GM11168 (cell line): ENCODE data around the gene GALNTL6.
"Not testable (repeated sequence)": the region's sequence is repeated elsewhere in the genome, so short reads cannot be mapped to it uniquely, and the experiment has no call there.

ENCODE experiments used
- in situ Hi-C: fragments of 300-500 bp; cut with MboI; formaldehyde crosslinking; loops from one replicate; pipeline ENCODE4 v1.12.0; 2022; ENCODE audit warnings: low sequenced_read_pairs; ENCODE audit not compliant: unreplicated experiment

GALNTL6 gene

DNA sequence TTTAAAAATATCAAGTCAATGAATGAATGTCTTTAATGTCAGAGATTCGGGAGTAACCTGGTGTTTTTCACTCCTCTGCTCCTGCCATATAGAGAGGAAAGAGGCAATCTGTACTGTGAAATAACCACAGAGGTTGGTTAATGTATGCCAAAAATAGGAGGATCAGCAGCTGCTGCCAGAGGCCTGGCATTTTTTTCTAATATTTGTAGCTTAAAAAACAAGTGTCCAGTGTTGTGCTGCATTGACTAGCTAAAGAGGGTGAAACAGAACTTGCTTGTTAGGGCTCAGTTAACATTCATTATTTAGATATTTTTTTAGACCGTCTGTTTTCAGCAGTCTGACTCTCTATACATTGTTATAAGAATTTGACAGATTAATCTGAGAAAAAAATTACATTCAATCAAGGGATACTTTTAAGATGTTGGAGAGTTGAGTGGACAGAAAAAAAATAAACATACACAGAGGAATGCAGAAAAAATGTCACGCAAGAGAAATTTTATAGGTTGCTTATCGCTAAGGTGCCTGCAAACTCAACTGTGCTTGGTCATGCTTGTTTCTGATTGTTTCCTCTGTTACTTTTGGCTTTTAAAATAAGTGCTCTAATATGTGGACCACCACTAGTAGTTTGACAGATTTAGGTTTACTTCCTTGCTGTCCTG, 963.1 kb downstream of the GALNTL6 start:
- in situ Hi-C loops: no loop called here

DNA sequence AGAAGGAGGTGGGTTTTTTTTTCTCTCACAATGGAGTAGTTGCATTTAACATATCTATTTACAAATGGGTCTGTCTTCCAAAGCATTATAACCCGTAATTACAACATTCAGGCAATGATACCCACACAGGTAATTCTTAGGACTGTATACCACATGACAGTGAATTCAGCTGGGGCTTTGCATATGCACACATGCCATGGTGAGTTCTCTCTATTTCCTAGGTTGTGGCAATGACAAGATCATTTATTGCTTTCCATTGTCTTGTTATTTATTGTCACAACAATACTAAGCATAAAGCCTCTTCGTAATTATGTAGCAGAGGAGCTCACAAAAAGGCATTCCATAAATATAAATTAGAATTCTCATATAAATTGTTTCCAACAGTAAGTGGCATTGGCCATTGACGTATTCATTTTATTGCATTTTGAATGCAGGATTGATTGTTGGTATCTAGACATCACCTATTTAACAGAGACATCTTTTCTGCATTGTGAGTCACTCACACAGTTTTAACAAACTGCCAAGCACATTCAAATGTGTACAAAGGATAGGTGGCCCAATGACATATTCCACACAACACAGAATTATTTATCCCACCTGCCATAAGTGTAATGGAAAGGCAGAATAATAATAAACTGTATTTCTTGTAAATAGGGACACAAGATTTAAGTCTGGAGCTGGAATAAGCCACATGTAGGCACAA, 964.7 kb downstream of the GALNTL6 start:
- in situ Hi-C loops: no loop called here

DNA sequence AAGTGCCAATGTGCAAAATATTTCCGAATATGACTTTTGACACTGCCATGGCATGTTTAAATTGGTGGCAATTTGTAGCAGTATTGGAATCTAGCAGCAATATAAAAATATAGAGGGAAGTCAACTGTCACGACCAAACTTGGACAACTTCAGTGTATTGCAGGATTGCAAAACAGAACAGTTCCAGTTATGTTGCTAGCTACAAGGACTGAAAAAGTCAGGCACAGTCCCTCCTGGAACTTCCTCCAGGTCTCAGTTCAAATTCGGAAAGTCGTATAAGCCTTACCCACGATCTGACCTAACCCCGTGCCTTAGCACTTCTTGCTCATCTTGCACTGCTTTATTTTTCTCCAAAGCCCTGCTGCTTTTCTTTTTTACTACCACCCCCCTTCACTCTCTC, 965.4 kb downstream of the GALNTL6 start:
- in situ Hi-C loops: no loop called here

DNA sequence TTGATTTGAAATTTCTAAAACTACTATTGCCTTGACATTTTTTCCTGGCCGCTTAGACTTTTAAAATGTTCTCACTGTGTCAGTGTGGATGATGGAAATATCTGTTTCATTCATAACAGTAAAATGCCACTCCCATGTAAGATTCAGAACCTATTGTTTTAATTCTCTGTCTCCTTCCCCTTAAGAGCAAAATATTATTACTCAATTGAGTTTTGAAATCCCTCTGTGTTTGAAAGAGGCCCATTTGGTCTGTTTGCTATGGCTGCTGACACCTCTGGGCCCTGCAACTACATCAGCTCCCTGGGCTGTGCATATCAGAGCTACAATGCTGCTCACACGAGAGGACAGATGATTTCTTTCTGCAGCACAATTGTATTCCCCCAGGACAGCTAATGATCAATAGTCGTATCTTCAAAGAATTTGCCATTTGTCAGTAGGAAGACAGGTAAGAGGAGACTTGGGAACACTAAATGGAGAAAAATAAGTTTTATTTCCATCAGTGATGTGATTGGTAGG, 967.4 kb downstream of the GALNTL6 start:
- in situ Hi-C loops: no loop called here

DNA sequence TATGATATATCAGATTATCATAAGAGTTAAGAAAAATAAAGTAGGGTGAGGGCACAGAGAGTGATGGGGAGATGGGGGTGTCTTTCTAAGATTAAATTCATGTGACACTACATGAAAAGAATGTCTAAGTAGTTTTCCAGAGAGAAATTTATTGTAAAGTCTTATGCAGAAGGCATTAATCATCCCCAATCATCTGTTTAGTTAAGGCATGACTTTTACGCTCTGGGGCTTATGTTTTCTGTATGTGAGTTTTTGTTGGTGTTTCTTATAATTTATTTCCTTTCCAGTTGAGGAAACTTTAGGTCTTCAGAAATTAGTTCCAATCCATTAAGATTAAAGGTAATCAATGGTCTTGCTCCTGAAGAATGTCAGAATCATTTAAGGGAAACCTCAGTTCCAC, 972.4 kb downstream of the GALNTL6 start:
- in situ Hi-C loops: no loop called here

DNA sequence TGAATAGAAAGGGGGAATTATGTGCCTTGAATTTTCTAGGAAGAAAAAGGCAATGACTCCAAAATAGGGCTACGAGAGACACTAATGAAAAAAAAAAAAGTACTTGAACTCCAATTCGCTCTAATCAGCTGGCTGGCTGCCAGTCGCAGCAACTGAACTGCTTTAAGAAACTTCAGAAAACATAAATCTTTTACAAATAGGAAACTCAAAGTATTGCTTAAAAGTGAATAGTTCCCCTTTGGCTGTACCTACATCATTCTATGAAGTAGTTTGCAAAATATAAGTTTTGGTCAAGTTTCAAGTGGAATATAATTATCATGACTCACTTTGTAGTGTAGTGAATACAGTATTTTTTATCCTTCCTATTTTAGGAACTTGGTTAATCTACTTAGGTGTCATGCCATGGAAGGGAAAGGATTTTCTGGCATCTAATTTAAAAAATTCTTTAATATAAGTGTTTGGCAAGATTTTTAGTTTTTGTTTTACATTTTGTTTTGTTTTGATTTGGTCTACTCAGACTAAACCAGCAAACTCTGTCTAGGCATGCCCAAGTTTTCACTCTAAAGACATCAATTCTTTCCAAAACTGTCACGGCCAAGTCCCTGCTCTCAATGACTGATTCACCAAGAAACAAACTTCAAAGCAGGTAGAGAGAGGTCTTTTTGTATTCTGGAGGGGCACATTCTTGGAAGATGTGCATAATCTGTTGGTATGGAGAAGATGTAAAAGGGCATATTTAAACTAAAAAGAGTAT, 973.0 kb downstream of the GALNTL6 start:
- in situ Hi-C loops: no loop called here

DNA sequence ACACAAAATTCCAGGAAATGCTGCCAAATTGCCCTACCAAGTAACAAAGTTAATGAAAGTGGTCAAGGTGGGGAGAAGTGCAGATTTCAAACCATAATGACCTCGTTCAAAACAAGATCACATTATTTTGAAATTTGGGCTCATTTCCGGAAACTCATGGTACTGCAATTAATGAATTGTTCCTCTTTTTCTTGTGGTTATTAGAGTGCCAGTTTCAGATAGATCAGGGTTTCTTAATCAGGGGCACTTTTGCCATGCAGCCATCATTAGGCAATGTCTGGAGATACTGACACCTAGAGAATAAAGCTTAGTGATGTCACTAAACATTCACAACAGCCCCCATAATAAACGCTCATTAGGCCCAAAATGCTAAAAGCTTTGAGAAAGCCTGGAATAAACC, 973.9 kb downstream of the GALNTL6 start:
- in situ Hi-C loops: no loop called here

DNA sequence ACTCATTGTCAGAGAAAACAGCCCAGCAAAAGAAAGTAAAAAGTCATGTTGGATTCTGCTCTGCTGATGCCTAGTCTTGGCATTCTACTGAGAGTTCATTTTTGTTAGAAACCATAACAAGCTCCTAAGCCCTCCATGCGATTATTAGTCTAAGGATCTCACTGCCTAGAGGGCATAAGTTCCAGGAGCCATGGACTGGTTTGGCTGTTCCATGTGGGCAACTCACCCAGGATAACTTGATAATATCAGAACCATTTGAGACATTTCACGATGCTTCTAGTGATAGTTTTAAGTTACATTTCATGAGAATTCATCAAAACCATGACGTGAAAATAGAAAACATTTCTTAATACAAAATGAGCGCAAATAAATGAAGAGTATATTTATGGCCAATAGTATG, 978.6 kb downstream of the GALNTL6 start:
- in situ Hi-C loops: no loop called here

DNA sequence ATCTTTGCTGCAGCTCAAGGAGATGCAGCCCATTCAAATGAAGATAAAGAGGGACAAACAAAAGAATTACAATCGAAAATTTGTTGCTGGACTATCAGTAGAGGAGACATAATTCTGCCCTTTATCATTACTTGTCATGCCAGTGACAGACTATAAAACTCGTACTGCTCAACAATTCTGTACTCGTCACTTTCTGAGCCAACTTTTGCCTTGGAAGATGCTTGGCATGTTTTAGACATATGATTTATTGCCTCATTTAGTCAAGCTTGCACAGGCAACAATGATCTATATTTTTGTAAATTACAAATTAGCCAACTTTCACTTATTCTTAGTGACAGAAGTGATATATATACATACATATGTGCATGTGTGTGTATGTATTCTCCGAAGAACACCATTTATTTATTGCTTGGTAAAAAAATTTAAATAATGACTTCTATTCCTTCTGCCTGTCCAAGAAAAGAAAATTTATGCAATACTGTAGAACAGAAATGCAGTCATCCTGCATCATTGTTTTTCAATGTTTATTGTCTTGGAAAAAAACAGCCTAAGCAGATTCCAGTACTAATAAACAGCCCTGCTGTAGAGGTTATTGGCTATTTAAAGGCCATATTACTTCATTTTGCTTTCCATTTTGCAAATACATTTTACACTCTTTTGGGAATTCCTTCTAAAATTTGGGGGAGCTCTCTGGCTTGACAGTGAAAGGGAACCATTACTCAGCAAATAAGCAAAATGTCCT, 980.5 kb downstream of the GALNTL6 start:
- in situ Hi-C loops: no loop called here

DNA sequence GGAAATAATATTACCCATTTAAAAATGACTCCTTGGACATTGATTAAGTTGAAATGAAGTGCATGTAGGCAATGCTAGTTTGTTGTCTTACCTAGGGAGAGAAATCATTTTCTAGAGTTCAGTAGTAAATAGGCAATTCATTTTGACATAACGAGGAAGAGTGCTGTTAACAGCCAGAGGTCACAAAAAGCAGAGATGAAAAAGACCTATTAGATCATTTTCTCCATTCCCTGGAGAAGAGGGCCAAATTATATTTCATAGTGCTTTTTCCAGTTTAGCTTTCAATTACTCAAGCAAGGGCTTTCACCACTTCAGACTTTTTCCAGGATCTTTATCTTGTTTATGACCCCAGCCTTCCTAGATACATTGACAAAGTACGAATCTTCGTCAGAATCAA, 981.1 kb downstream of the GALNTL6 start:
- in situ Hi-C loops: no loop called here

DNA sequence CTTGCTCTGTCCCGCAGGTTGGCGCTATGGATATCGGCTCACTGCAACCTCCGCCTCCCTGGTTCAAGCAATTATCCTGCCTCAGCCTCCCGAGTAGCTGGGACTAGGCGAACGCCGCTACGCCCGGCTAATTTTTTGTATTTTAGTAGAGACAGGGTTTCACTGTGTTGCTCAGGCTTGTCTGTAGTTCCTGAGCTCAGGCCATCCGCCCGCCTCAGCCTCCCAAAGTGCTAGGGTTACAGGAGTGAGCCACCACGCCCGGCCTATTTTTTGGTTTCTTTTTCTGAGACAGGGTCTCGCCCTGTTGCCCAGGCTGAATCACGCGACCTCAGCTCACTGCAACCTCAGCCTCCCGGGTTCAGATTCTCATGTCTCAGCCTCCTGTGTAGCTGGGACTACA, 984.1 kb downstream of the GALNTL6 start:
- in situ Hi-C loops: not testable (repeated sequence)

DNA sequence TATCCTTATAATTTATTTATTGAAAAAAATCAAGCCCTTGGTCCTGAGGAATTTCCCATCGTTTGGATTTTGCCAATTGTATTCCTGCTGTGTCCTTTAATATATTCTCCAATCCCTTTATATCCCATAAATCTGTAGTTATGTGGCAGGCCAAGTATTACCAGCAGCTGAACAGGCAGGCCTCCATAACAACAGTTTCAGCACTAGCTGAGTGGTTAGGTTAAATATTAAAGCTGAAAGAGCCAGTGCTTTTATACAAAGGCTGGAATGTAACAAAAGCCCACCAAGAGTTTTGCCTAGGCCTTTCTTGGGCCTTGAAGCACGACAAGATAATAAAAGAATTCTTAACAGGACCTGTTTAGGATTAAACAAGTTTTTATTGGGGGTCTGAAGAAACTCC, 988.8 kb downstream of the GALNTL6 start:
- in situ Hi-C loops: no loop called here

DNA sequence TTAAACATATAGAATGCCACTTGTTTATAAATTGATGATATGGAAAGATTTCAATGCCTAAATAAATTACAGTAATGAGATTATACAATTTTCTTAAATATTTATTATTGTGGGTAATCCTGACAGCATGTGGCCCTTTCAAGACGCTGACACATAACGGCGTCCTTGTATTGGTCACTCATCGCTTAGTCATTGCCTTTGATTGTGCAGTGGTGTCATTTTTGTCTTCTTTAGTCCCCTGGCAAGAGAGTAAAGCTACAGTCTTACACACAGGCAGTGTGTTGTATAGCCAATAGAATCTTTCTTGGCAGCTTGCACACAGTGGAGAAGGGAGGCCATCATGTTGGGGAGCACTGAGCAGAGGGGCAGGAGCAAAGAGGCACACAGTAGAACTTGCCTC, 993.6 kb downstream of the GALNTL6 start:
- in situ Hi-C loops: no loop called here

DNA sequence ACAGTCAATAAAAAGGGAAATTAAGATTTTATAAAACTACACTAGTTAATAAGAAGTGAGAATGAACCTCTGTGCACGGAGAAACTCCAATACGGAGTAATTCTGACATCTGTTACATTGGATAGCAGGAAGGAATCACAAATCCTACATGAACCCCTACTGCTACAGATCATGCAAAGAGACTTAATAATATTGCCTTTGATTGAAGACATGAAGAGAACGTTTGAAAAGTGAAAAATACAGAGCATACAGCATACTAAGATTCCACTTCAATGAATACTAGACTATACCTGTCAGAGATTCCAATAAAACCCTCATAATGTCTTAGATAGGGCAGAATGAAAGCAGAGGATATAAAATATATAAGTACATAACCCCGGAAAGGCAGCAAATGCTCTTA, 995.0 kb downstream of the GALNTL6 start:
- in situ Hi-C loops: no loop called here

DNA sequence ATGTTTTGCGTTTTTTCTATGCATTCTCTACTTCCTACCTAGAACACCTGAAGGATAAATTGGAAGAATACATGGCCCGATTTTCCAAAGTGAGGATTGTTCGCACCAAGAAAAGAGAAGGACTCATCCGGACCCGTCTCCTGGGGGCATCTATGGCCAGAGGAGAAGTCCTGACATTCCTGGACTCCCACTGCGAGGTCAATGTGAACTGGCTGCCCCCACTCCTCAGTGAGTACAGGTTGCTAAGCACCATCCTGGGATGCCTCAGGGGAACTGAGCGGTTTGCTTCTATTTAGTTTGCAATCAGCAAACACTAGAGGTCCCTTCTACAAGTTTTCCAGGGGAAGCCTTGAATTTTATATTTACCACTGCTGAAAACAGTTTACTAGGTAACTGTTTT, 996.1 kb downstream of the GALNTL6 start:
- in situ Hi-C loops: no loop called here

DNA sequence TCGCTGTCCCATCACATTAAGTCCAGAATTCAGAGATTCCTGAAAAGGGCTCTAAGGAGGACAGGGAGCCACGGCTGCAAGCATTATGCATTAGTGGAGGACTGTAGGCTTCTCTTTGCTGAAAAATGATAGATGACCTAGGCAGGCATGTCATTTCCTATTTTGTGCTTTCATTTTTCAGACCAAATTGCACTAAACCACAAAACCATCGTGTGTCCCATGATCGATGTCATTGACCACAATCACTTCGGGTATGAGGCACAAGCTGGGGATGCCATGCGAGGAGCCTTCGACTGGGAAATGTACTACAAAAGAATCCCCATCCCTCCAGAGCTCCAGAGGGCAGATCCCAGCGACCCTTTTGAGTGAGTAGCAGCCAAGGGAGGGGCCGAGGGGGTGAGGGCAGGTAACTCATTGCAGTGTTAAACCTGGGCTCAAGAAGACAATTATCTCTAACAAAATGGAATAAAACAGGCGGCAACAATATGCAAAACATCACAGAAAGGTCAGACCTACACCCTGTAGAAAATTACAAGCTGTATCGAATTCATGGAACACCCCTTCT, 1000.2 kb downstream of the GALNTL6 start:
- in situ Hi-C loops: no loop called here

DNA sequence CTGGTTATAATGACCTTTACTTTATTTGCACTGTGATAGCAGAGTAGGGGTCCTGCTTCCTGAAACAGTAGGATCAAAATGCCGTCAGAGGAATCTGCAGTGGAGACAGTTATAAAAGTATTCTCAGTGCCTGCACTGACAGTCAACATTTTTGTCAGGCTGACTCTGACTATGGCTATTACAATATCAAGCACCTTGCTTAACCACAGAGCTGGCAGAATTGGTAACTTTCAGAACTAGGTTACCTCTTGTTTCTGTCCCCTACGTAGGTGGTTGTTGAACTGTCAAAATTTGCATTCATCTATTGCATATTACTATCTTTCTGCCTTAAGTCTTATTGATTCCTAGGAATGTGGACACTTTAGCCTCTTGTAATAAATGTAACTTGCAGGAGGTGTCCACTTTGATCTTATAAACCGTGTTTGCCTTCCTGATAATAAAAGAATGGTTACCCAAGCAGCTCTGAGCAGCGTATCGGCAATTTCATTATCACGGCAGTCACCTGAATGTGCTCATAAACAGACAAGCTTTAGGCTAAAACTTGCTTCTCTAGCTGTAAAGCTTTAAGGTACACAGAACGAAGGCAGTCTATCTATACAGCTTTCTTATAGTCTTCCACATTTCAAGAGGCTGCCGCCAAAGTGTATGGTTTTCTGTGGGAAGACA, 1002.4 kb downstream of the GALNTL6 start:
- in situ Hi-C loops: no loop called here

DNA sequence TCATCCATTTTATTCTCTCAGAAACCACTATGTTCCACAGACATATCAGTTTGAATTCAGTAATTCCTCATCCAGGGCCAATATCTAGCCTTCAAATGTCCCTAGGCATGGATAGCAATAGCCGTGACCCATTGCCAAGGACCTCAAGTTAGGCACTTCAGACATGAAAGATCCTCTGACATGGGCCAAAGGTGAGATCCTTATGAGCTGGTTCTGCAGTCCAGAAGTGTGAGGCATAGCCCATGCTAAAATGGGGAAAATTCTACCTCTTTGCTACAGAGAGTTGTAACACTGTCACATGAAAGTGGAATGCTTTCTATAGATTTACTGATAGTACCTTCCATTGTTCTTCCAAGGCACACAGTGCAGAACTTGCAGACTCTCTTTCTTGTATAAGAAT, 1005.7 kb downstream of the GALNTL6 start:
- in situ Hi-C loops: no loop called here

DNA sequence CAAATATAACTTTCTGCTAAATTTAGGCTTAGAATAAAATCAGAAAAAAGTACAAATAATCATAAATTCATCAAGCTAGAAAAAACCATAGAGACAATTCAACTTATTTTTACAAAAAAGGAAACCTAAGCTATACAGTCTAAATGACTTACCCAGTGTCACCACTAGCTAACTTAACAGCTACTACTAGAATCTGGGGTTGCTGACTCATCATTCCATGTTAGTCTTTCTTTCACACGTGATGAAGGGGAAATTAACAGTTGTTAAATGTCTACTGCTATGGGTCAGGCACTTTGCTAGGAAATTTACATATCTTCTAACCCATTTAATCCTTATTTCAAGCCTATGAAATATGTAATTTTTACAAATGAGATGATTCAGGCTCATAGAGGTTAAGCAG, 1006.1 kb downstream of the GALNTL6 start:
- in situ Hi-C loops: no loop called here

DNA sequence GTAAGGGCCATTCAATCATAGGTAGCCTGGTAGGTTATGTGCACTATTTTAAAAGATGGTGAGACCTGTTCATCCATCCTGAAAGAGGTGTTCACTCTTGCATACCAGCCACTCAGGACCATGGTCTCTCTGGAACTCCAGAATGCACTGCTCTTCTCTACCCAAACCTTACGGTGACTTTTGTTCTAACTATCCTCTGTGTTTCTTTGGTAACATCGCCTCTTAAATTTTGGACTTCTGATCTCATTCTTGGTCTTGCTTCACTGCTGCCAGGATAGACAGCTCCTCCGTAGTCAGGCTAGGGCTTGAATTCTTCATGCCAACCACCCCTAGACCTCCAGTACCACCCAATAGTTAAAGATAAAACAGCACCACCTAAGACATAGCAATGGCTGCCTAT, 1009.1 kb downstream of the GALNTL6 start:
- in situ Hi-C loops: no loop called here
